HG02763 (cell line): ENCODE data around the gene NUP35.
"Not testable (repeated sequence)": the region's sequence is repeated elsewhere in the genome, so short reads cannot be mapped to it uniquely, and the experiment has no call there.

ENCODE experiments used
- ATAC-seq: cut with Tn5 transposase; IDR thresholded peaks from one replicate; pipeline ENCODE4 v1.9.1; 2021; ENCODE audit warnings: mild to moderate bottlenecking, moderate library complexity; ENCODE audit not compliant: unreplicated experiment

The NUP35 gene

GRCh38 chr2:183134016-183134415 is 9.8 kb downstream of the NUP35 start:
- no peak for ATAC-seq

GRCh38 chr2:183148955-183149354 is 24.7 kb downstream of the NUP35 start:
- ATAC-seq = no peak

GRCh38 chr2:183149489-183149888 is 25.2 kb downstream of the NUP35 start:
- no peak for ATAC-seq

GRCh38 chr2:183152280-183152679 is 28.0 kb downstream of the NUP35 start:
- not testable (repeated sequence) for ATAC-seq

- ATAC-seq = no peak
Observed at GRCh38 chr2:183153967-183154366, 29.7 kb downstream of the NUP35 start.

- not testable (repeated sequence) for ATAC-seq
Observed at GRCh38 chr2:183154772-183155171, 30.5 kb downstream of the NUP35 start.

GRCh38 chr2:183157131-183157530 is 32.9 kb downstream of the NUP35 start:
- no peak for ATAC-seq

- ATAC-seq = no peak
Observed at GRCh38 chr2:183162362-183162761, 38.1 kb downstream of the NUP35 start.

DNA sequence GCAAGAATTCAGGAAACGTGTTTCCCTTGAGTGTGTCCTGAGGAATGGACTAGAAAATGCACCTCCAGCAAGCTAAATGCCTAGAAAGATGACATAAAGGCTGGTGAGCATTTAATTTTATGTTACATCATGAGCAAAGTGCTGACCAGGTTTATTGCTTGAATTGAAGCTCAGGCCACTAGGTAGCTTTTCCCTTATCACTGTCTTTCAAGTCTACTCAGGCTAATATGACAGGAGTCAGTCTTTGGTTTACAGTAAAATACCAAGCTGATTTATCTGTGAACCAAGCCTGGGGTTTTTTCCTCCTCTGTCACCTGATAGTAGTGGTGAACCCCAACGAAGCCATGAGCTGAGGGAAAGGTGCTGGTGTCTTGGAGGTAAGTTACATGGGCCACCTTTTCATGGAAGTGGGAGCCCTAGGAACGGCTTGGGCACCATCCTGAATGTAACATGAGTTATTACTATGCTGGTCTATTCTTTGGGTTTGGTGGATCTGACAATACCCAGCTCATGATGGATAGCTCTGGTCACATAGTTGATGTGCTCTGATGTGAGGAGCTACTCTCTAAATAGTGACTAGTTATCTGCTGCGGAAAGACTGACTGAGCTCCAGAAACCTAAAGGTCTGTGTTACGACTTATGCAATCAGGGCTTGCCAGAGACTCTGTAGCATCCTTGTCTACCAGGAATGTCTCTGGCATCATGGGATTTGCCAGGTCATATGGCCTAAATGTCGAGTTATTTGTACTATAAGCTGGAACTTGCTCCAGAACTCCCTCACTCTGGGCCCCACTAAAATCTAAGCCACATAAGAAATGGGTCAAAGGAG is 39.8 kb downstream of the NUP35 start:
- no peak for ATAC-seq

- no peak for ATAC-seq
Observed at GRCh38 chr2:183164650-183165015, 40.4 kb downstream of the NUP35 start.

- no peak for ATAC-seq
Observed at GRCh38 chr2:183166210-183166609, 42.0 kb downstream of the NUP35 start.

- not testable (repeated sequence) for ATAC-seq
Observed at GRCh38 chr2:183166976-183167375, 42.7 kb downstream of the NUP35 start.

GRCh38 chr2:183172220-183172887 is 48.1 kb downstream of the NUP35 start:
- ATAC-seq = no peak

DNA sequence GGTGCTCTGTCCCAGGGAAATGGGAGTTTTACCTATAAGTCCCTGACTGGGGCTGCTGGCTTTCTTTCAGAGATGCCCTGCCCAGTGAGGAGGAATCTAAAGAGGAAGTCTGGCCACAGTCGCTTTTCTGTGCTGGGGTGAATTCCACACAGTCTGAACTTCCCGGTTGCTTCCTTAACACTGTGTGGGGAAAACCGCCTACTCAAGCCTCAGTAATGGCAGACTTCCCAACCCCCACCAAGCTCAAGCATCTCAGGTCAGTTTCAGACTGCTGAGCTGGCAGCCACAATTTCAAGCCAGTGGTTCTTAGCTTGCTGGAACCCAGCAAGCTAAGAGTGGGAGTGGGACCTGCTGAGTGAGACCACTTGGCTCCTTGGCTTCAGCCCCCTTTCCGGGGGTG is 54.9 kb downstream of the NUP35 start:
- ATAC-seq = no peak

GRCh38 chr2:183185534-183185933 is 61.3 kb downstream of the NUP35 start:
- ATAC-seq = no peak

GRCh38 chr2:183186296-183186695 is 62.1 kb downstream of the NUP35 start:
- no peak for ATAC-seq

DNA sequence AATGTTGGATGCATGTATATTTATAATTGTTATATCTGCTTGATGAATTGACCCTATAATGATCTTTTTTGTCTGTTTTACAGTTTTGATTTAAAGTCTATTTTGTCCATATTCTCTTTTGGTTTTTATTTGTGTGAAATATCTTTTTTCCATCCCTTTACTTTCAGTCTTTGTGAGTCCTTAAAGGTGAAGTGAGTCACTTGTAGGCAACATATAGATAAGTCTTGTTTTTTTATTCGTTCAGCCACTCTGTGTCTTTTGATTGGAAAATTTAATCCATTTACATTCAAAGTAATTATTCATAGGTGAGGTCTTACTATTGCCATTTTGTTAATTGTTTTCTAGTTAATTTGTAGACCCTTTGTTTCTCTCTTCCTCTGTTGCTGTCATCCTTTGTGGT is 62.5 kb downstream of the NUP35 start:
- no peak for ATAC-seq

- no peak for ATAC-seq
Observed at GRCh38 chr2:183192343-183192742, 68.1 kb downstream of the NUP35 start.

- no peak for ATAC-seq
Observed at GRCh38 chr2:183193904-183194303, 69.7 kb downstream of the NUP35 start.

- ATAC-seq = no peak
Observed at GRCh38 chr2:183195397-183195796, 71.2 kb downstream of the NUP35 start.

DNA sequence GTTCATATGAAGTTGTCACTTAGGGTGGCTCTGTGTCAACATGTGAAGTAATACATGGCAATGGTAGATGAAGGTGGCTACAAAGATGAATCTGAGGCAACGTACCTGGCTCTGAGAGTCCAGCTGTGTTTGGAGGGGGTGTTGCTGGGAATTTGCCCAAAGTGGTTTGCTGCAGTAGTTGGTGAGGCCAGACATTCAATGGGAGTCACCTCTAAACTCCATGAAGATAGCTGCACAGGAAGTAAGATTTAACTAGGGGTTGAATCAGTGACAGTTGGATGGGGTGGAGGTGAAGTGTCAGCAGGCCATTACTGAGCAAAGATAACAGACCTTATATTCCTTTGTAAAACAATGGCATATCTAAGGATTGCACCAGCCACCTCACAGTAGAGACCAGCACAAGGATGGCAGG is 71.8 kb downstream of the NUP35 start:
- no peak for ATAC-seq

DNA sequence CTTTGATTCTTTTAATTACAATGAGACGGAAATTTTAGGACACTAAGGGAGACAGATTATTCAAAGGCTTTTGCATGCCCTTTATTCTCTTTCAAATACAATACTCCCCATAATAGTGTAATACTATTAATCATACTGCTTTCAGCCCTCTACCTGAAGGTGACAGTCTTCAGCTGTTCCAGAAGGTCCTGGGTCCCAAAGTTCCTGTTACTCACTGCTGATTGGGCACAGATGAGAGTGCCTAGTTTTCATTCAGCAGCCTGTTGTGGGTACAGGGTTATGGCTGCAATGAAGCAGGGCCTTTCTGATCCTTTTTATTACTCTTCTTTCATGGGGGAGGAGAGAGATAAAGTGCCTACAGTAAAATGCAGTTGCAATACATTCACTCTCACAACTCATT is 80.2 kb downstream of the NUP35 start:
- no peak for ATAC-seq
